Measurements from ENCODE around the gene DGUOK.
"Not testable (repeated sequence)": the region's sequence is repeated elsewhere in the genome, so short reads cannot be mapped to it uniquely, and the experiment has no call there.

Gene DGUOK

GRCh38 chr2:73926493-73927327 is at the start of gene DGUOK:
Gene DGUOK (plus strand): TSS chr2:73926880. CDS start chr2:73926911, 31 bp downstream.
- DNase-seq = peak; percentile 98

- DNase-seq = peak; percentile 15
Observed at GRCh38 chr2:73877071-73877802, 49.4 kb upstream of the DGUOK start.

DNA sequence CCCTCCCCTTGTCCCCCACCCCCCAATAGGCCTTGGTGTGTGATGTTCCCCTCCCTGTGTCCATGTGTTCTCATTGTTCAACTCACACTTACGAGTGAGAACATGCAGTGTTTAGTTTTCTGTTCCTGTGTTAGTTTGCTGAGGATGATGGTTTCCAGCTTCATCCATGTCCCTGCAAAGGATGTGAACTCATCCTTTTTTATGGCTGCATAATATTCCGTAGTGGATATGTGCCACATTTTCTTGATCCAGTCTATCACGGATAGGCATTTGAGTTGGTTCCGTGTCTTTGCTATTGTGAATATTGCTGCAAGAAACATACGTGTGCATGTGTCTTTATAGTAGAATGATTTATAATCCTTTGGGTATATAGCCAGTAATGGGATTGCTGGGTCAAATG is 48.7 kb upstream of the DGUOK start:
- DNase-seq = not testable (repeated sequence)

DNA sequence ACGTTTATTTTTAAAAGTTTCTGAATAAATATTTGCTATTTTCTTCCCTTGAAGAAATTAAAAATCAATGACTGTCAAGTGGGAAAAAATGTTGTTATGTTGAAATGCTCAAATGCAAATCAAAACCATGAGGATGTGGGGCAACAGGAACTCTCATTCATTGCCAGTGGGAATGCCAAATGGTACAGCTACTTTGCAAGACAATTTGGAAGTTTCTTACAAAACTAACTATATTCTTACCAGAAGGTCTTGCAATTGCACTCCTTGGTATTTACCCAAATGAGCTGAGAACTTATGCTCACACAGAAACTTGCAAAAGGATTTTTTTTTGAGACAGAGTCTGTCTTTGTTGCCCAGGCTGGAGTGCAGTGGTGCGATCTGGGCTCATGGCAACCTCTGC is 41.3 kb upstream of the DGUOK start:
- DNase-seq = no peak

DNA sequence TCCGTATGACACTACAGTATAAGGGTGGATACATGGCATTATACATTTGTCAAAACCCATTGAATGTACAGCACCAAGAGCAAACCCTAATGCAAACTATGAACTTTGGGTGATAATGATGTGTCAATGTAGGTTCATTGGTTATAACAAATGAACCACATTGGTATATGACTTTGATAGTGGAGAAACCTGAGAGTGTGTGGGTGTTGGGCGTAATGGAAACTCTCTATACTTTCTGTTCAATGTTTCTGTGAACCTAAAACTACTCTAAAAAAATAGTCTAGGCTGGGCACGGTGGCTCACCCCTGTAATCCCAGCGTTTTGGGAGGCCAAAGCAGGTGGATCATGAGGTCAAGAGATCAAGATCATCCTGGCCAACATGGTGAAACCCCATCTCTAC is 40.3 kb upstream of the DGUOK start:
- DNase-seq = no peak

GRCh38 chr2:73887596-73888353 is 38.9 kb upstream of the DGUOK start:
- not testable (repeated sequence) for DNase-seq

DNA sequence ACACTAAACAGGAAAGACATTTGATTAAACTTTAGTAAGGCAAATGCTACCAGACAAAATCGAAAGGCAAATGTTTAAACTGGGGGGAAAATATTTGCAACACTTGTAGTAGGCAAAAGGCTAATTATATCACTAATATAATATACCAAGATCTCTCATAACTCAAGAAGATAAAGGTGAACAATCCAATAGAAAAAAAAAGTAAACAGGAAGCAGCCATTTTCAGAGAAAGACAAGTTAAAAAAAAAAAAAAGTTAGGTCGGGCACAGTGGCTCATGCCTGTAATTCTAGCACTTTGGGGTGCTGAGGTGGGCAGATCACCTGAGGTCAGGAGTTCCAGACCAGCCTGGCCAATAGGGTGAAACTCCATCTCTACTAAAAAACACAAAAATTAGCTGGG is 38.3 kb upstream of the DGUOK start:
- DNase-seq = no peak

- no peak for DNase-seq
Observed at GRCh38 chr2:73889206-73889605, 37.5 kb upstream of the DGUOK start.

DNA sequence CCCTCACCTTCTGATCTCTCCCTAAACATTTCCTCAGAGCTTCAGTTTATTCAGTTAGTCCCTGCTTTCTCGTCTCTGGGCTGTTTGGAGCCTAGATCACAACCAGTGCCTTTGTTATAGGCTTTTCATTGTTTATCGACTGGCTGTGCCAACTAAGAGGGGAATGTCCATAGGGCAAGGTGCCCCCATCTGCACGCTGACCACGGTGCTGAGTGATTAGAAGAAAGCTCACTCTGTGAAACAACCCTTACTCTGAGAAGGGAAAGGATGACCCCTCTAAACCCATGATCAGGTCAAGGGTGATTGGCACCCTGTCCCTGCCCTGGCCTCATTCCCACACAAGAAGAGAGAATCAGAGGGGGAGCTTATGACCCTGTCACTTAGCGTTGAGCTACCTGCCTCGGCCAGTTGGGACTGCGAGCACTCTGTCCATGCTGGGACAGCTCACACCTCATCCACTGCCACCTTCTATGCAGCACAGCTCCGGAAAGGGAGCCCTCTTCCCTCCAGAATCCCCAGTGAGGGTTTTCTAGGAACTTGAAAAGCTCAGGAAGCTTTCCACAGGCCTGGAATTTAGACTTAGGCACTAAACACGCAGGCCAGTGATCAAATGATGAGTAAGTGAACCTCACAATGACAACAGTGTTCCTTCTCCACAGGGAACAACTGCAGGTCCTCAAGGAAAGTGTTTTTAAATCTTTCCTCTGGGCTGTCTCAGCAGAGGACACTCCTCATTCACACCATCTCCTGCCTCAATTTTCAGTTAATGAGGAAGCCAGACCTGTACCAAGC is 36.2 kb upstream of the DGUOK start:
- DNase-seq = no peak

DNA sequence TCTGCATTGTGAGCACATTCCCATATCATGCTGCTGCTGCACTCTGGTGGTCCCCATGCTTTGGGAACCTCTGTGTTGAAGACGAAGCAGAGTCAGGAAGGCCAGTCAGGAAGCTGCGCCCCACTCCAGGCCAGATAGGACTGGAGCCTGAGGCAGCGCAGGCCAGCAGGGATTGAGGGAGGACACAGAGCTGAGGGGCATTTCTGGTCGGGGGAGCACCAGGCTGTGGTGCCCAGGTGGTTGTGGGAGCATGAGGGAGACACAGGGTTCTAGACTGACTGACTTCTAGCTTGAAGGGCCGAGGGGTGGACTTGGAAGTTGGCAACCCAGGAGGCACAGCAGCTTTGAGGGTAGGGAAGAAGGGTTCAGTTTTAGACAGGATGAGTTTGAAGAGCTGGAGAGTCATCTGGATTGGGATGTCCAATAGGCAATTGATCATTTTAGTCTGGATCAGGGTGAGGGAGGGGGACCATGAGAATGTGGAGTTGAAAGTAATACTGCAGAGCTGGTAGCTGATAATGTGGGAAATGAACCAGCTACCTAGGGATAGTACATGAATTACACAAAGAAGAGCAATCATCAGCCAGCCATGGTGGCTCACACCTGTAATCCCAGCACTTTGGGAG is 35.3 kb upstream of the DGUOK start:
- no peak for DNase-seq

- no peak for DNase-seq
Observed at GRCh38 chr2:73892631-73893329, 33.9 kb upstream of the DGUOK start, which contains the start of gene ACTG2. Gene ACTG2 (plus strand): TSS chr2:73893008. CDS start chr2:73901312, 8,304 bp downstream.

- no peak for DNase-seq
Observed at GRCh38 chr2:73893764-73894474, 32.8 kb upstream of the DGUOK start.

GRCh38 chr2:73894475-73894850 is 32.2 kb upstream of the DGUOK start:
- no peak for DNase-seq

- DNase-seq = no peak
Observed at GRCh38 chr2:73894877-73895276, 31.8 kb upstream of the DGUOK start.

- DNase-seq = no peak
Observed at GRCh38 chr2:73895473-73895872, 31.2 kb upstream of the DGUOK start.

DNA sequence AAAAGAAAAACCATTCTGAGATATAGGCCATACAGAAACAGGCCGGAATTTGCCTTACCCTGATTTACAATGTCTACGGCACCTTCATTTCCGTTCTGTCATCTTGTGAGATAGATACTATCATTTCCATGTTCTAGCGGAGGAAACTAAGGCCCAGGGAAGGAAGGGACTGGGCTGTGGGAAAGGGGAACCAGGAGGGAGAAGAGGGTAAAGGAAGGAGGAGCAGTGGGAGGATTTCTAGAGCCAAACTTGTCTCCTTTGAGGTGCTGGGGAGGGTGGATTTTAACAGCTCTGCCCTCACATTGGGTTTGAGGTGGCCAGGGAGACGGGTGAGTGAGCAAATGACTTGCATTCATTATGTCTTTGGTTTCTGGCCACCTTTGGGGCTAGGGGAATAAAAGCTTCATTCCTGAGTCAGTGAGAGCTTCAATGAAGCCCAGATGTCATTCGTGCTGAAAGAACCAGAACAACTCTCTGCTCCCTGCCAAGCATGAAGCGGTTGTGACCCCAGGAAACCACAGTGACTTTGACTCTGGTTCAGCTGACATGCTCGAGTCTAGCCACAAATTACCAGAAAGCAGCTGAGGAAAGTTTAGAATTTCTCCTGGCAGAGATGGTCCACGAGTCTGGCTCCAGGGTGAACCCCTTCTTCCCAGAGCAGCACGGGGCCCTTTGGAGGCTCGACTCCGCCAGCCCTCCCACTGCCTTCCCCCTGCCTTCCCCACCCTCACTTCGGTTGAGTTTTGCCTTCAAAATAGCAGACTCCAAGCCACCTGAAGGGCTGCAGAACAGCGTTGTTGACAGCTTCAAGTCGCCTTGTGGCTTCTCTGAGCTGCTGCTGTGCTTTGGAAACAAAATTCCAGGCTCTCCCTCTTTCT is 30.1 kb upstream of the DGUOK start:
- no peak for DNase-seq

- DNase-seq = no peak
Observed at GRCh38 chr2:73897240-73897583, 29.5 kb upstream of the DGUOK start.

DNA sequence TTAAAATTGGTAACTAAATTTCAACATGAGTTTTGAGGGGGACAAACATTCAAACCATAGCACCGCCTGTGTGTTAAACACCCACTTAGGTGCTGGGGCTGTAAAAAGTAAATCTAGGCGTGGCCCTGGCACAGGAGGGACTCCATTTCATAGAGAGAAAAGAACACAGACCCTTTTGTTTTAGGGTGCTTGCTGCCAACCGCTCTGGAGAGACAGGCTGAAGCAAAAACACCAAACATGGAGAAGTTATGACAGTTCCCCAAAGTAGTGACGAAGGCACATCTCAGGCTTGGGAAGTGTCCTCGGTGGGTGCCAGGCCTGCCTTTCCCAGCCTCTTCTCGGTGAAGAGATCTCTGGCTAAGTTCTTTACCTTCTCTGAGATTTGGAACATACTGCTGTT is 28.7 kb upstream of the DGUOK start:
- no peak for DNase-seq

- DNase-seq = no peak
Observed at GRCh38 chr2:73899801-73900336, 26.8 kb upstream of the DGUOK start.

DNA sequence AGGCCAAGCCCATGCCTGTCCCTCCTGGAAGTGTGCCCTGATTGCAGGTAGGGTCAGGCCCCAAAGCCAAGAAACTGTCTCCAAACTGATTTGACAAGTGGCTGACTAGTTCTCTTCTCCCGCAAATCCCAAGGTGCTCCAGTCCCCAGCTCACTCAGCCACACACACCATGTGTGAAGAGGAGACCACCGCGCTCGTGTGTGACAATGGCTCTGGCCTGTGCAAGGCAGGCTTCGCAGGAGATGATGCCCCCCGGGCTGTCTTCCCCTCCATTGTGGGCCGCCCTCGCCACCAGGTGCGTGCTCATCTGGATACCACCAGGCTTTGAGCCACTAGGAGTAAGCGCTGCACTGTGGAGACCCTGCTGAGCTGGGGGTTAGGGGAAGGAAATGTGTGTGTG is 25.5 kb upstream of the DGUOK start:
- DNase-seq = no peak
